K562 (cell line): ENCODE results near the gene IL4I1. TPM values are rescaled to one million over a fixed set of nuclear protein-coding genes. Genes with fewer than 3 reads are reported as not detected.

Experiments
- BCLAF1 ChIP-seq, 2 experiments: fragments of 450-650 bp in 1 of 2; IDR thresholded peaks; 2 replicates each; pipeline ENCODE4 v1.6.1; 2011 to 2017; ENCODE audit warnings: low read depth in 2 of 2, antibody characterized with exemption in 1 of 2, borderline replicate concordance in 1 of 2, low read length in 1 of 2, mild to moderate bottlenecking in 1 of 2, mixed read lengths in 1 of 2; ENCODE audit not compliant: control insufficient read depth in 1 of 2
- CBX2 ChIP-seq: fragments of 200-600 bp; sonication (generic); IDR thresholded peaks from one replicate; pipeline ENCODE4 v1.6.1; 2012; ENCODE audit warnings: mild to moderate bottlenecking, low read length, inconsistent platforms; ENCODE audit not compliant: insufficient read depth, poor library complexity, severe bottlenecking
- DDX20 ChIP-seq: fragments of 450-650 bp; IDR thresholded peaks from 2 replicates; pipeline ENCODE4 v1.6.1; 2016; ENCODE audit warnings: missing genetic modification characterization, low read depth, mild to moderate bottlenecking, missing compliant biosample characterization, moderate library complexity
- DEAF1 ChIP-seq: fragments of 450-650 bp; formaldehyde crosslinking; IDR thresholded peaks from 2 replicates; pipeline ENCODE4 v1.4.0; 2020; ENCODE audit warnings: mild to moderate bottlenecking, moderate library complexity
- EGR1 ChIP-seq: fragments of 450-650 bp; conservative IDR thresholded peaks from 2 replicates; pipeline ENCODE4 v1.6.1; 2017; ENCODE audit warnings: mild to moderate bottlenecking
- IRF2 ChIP-seq: sonication (generic); formaldehyde crosslinking; IDR thresholded peaks from 2 replicates; pipeline ENCODE4 v1.8.1; 2022; ENCODE audit warnings: mild to moderate bottlenecking, missing genetic modification reagents
- MXD1 ChIP-seq: fragments of 250-450 bp; sonication (Bioruptor Pico); IDR thresholded peaks from 2 replicates; pipeline ENCODE4 v1.8.0; 2021; ENCODE audit warnings: borderline replicate concordance, mild to moderate bottlenecking, moderate library complexity; ENCODE audit not compliant: poor library complexity, severe bottlenecking
- NR2F6 ChIP-seq: fragments of 450-650 bp; formaldehyde crosslinking; IDR thresholded peaks from 2 replicates; pipeline ENCODE4 v1.4.0; 2020; ENCODE audit warnings: mild to moderate bottlenecking
- NRF1 ChIP-seq, 2 experiments: fragments of 450-650 bp; IDR thresholded peaks in 1 of 2; conservative IDR thresholded peaks in 1 of 2; 2 replicates each; pipeline ENCODE4 v1.6.1; 2014; ENCODE audit warnings: mild to moderate bottlenecking in 2 of 2
- PBX2 ChIP-seq, 2 experiments: IDR thresholded peaks in 1 of 2; conservative IDR thresholded peaks in 1 of 2; 2 replicates each; pipeline ENCODE4 v1.6.1; 2016; ENCODE audit warnings: low read depth in 2 of 2, mild to moderate bottlenecking in 1 of 2, missing compliant biosample characterization in 1 of 2, missing genetic modification characterization in 1 of 2, moderate library complexity in 1 of 2
- PHB ChIP-seq: fragments of 250-450 bp; sonication (Bioruptor Pico); IDR thresholded peaks from 2 replicates; pipeline ENCODE4 v1.5.0; 2021
- PHF20 ChIP-seq: fragments of 450-650 bp; IDR thresholded peaks from 2 replicates; pipeline ENCODE4 v1.6.1; 2018; ENCODE audit not compliant: partially characterized antibody
- SREBF2 ChIP-seq: sonication (generic); formaldehyde crosslinking; IDR thresholded peaks from 2 replicates; pipeline ENCODE4 v1.4.0; 2020; ENCODE audit warnings: mild to moderate bottlenecking, missing genetic modification reagents
- STAT5A ChIP-seq: IDR thresholded peaks from 2 replicates; pipeline ENCODE4 v1.6.1; 2012; ENCODE audit warnings: low read length, inconsistent platforms, borderline replicate concordance
- ZNF280A ChIP-seq: fragments of 450-650 bp; IDR thresholded peaks from 2 replicates; pipeline ENCODE4 v1.6.1; 2018; ENCODE audit warnings: mild to moderate bottlenecking, low read depth; ENCODE audit not compliant: partially characterized antibody
- ZNF507 ChIP-seq: conservative IDR thresholded peaks from 2 replicates; pipeline ENCODE4 v1.6.1; 2017; ENCODE audit warnings: missing genetic modification characterization, missing compliant biosample characterization
- polyA plus RNA-seq, 8 experiments: library from polyadenylated mRNA; depleted of rRNA in 4 of 8; stranded (reverse) in 5 of 8; unstranded in 3 of 8; fragments of >200 nt; fragmentation: Nextera tagmentation in 2 of 8; fragmentation: Illumina TruSeq in 1 of 8; extraction: Ambion mirVana in 2 of 8; extraction: Trizol in 1 of 8; gene quantifications; 2 replicates each; pipeline versions ENCODE4 v1.2.1 to v1.2.3, GENCODE V29; 2011 to 2014; ENCODE audit warnings: inconsistent platforms in 1 of 8, missing spikeins in 1 of 8
- total RNA-seq, 7 experiments: library from RNA; depleted of rRNA in 6 of 7; stranded (reverse); fragments of >200 nt in 6 of 7; fragmentation: Illumina TruSeq in 2 of 7; extraction: Trizol in 2 of 7; gene quantifications; 2 replicates each; pipeline versions ENCODE4 v1.2.1 to v1.2.3, GENCODE V29; 2011 to 2021; ENCODE audit warnings: low replicate concordance in 1 of 7

The IL4I1 gene
- total and polyA plus RNA-seq, 9 of the 15 experiments (the other 6 are each of a cell fraction or from before 2014, with no cell fraction given), result 0.06 to 0.95 (median 0.43) TPM; not detected in 2

GRCh38 chr19:49866933-49867782 is 29.5 kb downstream of the IL4I1 start, which contains the start of gene PNKP (continued):
- TF ChIP-seq STAT5A (no peak), DDX20 (tag) (no peak), PHF20 (peak; percentile 94), MXD1 (CRISPR knock-in tag) (no peak), PHB (CRISPR knock-in tag) (no peak), PBX2 (CRISPR knock-in tag; IDR thresholded peaks at IDR 0.05; ENCODE audit: low read depth) (no peak), PBX2 (tag; conservative IDR thresholded peaks at IDR 0.05; ENCODE audit: low read depth) (no peak), DEAF1 (CRISPR knock-in tag) (no peak), ZNF280A (no peak), NRF1 (conservative IDR thresholded peaks at IDR 0.05 in 1 of 2, IDR thresholded peaks at IDR 0.05 in 1 of 2) (peak; percentile 76), IRF2 (CRISPR knock-in tag) (no peak), EGR1 (peak; percentile 94), SREBF2 (CRISPR knock-in tag) (no peak), CBX2 (no peak), BCLAF1 (IDR thresholded peaks at IDR 0.05; ENCODE audit: borderline replicate concordance in 1 of 2, control insufficient read depth in 1 of 2, low read depth in 2 of 2, low read length in 1 of 2) (0 out of 4 replicates have a peak, but pooled peaks of 1 of the 2 experiments have one; percentile 50), ZNF507 (tag) (no peak), NR2F6 (CRISPR knock-in tag) (no peak)
